M059J (cell line): Measurements from ENCODE around the gene TCF12. TPM values are rescaled to one million over a fixed set of nuclear protein-coding genes. Genes with fewer than 3 reads are reported as not detected.
A peak's percentile ranks its signal among the peaks of the same experiment; 100 is the strongest.
"Not testable (repeated sequence)": the region's sequence is repeated elsewhere in the genome, so short reads cannot be mapped to it uniquely, and the experiment has no call there.

Experiments used
- DNase-seq: peaks from one replicate; pipeline ENCODE4 v3.0.0-alpha.2; 2012; ENCODE audit warnings: low read depth
- total RNA-seq: library from RNA; depleted of rRNA; stranded (reverse); fragments of >200 nt; shearing (Covaris generic); gene quantifications from 2 replicates; pipeline ENCODE4 v1.2.3, GENCODE V29; 2014

The TCF12 gene
- total RNA-seq, 1 experiment from 2014 or later: 51.7 TPM

DNA sequence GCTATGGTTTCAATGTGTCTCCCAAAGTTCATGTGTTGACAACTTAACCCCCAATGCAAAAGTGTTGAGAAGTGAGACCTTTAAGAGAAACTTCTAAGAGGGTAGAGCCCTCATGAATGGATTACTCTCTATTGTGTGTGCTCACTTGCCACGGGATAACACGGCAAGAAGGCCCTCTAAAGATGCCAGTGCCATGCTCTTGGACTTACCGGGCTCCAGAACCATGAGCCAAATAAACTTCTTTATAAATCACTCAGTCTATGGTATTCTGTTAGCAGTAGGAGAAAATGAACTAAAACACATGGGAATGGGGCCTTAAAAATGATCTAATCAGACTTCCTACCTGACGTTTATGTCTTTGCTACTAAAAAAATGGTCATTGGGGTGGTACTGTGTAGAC, 2.6 kb upstream of the TCF12 start:
- DNase-seq: no peak

DNA sequence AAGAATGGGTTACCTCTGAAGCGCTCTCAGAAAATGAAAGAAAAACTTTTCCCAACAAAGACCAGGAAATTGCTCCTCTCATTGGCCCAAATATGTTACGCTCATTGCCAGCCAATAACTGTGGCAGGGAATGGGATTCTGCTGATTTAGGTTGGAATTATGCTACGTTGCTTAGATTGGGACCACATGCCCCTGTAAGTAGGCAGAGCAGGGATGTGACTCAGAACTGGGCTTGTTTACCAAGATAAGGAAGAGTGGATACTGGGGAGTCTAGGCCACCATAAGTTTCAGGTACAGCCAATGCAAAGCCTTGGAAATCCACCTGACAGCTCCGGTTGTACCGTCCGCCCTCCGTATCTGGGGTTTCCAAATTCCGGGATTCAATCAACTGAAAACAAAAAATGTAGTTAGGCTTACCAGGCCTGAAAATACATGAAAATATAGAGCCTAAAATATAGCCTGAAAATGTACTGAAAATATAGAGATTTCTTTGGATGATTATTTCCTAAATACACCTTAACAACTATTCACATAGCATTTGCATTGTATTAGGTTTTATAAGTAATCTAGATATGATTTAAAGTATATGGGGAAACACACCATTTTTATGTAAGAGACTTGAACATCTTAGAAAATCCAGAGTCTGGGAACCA, 1.5 kb upstream of the TCF12 start:
- DNase-seq: no peak

DNA sequence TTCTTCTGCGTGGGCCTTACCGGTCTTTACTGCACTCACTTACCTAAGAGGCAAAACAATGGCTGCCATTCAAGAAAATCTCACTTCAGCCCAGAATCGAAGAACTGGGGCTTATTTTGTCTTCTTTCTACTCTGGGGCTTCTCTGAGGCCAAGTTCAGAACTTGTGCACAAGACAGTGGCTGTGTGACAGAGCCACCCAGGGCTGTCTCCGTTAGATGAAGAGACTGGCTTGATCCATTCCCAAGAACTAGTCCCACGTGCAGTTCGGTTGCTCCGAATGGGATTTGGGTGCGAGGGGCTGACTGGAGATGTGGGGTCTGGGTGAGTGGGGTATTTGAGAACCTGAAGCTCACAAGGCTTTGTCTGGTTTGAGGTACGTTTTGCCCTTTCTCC, 795 bp upstream of the TCF12 start:
- no peak for DNase-seq

DNA sequence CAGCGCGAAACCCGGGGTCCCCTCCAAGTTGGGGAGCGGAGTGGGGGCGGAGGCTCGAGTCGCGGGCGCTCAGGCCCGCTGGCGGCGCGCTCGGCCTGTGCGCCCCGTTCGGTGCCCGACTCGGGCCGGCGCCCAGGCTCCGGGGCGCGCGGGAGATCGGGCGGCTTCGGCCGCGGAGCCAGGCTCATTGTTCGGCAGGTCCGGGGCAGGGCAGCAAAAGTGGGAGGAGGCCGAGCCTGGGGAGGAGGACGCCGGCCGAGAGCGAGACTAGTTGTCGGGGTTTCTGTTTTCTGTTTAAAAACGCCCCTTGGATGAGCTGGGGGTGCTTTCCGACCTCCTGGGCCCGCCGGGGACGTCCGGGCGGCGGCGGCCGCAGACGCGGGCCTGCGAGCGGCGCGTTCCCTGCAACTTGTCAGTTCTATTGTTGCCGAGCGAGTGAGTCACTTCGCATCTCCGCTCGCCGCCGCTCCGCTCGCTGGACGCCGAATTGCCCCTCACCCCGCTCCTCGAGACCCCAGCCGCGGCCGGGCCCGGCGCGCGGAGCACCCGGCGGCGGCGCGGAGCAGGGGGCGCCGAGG, 676 bp downstream of the TCF12 start:
- peak; percentile 67 for DNase-seq

DNA sequence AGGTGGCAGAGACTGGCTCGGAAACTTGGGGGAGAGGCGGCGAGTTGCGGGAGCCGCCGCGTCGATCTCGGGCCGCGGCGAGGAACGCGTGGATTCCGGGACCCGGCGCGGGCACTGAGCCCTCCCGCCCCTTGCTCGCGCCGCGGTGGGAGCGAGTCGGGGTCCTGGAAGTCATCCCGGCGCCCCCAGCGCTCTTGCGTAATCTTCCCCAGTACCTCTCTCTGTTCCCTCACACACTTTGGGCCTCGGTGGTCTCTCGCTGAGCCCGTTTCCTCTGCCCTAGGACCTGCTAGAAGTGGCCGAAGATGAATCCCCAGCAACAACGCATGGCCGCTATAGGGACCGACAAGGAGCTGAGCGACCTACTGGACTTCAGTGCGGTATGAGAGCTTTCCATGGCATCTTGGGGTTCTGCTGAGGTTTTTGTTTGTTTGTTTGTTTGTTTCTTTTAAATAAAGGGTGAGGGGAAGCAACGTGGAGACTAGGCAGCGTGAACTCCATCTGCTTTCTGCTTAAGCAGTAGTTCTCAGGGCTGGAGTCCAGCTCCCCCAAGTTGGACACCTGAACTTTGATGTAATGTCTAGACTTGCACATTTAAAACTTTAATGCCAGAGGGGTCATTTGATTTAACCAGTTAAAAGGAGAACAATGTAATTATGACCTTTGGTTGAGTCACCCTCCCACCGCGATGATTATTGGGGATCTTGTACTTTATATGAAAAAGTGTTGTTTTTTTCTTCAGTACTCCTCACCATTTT, 1.3 kb downstream of the TCF12 start:
- DNase-seq: peak; percentile 54

DNA sequence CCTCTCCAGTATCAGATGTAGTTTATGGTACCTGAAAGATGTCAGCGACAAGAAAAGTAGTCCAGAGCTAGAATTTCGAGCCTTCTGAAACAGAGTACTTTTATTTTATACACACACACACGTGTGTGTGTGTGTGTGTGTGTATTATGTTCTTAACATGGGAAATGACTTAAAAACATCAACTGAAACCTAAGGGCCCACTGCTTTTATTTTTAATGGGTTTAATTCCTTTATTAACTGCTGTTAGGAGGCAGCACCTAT, 1.9 kb downstream of the TCF12 start:
- DNase-seq: no peak

DNA sequence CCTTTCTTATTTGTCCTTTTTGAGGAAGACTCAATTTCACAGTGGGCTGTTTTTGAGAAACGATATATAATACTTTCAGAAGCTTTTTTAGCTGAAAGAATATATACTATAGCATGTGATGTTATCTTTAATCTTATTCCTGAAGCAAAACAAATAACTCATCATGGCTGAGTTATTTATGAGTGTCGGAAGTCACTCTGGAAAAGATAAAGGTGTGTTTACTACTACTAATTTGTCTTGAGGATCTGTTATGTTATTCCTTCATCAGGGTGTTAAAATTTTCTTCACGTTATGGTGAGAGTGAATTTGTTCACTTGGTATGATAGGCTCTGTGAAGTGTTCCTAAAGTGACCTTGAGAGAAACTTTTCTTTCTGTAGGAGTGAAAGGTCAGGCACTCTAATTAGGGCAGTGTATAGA, 4.7 kb downstream of the TCF12 start:
- no peak for DNase-seq

DNA sequence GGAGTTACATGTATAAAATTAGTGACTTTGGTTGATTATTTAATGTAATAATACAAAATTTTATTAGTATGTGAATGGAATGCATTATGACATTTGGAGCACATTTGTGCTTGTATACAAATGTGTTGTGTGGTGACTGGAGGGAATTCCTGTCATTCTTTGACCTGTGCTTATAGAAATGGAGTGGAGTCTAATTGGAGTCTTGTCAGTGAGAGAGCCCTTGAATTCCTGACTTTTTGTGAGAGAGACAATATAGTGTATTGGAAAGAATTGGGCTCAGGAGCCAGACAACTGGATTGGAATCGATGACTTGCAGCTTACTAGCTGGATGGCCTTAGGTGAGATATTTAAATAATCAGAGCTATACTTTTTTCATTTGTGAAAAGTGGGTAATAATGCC, 9.4 kb downstream of the TCF12 start:
- no peak for DNase-seq

DNA sequence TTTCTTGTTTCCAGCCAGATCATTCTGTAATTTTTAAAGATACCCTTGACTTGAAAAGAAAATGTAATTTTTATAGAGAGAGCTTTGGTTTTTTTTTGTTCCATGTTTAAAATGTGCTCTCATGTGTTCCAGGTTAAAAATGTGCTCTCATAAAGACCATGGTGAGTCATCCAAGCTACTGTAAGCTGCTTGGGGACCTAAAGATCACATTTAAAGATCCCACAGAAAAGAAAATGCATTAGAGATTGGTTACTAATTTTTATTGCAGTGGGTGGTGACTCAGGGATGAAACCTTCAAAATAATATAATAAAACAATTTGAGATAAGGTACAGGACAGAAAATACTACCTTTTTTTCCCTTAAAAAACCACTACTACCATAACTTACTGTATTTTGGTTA, 11.0 kb downstream of the TCF12 start:
- DNase-seq: peak; percentile 71

DNA sequence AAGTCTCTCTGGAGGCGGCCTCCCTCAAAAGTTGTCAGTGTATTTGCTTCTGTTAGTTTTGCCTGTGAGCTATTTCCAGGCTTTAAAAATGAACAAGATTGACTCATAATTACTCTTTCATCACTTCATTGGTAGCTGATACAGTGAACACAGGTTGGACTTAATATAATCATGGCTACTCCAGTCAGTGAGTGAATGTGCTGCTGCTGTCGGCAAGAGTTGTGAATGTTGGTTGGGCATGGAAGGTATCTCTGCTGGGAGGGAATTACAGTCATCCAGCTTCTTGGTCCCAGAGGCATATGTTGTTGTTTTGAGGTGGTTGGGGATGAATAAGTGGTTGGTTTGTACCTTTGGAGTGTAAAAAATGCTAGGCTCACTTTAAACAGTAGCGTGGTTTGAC, 11.5 kb downstream of the TCF12 start:
- DNase-seq: peak; percentile 82

DNA sequence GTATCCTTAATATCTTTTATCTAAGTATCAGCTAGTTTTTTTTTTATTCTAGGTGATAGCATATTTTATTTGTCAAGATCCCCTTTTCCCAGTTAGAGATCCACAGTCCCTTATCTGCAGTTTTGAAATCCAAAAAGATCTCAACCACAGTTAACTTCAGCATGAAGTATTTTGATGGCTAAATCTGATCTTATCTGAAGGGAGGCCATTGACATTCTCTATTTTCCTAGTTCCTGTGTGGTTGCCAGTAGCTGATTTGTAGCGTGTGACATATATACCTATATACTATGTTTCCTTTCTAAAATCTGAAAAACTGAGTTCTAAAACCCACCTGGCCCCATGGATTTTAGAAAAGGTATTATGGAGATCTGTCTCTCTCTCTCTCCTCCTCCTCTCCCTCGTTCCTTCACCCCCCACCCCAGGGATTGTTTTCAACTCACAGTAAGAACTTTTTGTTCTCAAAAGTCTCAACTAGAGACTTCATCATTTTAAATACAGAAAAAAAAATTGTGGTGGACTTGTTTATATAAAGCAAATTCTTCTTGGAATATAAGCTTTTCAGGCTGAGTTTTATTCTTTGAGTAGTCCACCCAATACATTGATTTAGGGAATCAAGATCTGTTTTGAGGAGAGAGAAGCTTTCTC, 12.3 kb downstream of the TCF12 start:
- DNase-seq: no peak

DNA sequence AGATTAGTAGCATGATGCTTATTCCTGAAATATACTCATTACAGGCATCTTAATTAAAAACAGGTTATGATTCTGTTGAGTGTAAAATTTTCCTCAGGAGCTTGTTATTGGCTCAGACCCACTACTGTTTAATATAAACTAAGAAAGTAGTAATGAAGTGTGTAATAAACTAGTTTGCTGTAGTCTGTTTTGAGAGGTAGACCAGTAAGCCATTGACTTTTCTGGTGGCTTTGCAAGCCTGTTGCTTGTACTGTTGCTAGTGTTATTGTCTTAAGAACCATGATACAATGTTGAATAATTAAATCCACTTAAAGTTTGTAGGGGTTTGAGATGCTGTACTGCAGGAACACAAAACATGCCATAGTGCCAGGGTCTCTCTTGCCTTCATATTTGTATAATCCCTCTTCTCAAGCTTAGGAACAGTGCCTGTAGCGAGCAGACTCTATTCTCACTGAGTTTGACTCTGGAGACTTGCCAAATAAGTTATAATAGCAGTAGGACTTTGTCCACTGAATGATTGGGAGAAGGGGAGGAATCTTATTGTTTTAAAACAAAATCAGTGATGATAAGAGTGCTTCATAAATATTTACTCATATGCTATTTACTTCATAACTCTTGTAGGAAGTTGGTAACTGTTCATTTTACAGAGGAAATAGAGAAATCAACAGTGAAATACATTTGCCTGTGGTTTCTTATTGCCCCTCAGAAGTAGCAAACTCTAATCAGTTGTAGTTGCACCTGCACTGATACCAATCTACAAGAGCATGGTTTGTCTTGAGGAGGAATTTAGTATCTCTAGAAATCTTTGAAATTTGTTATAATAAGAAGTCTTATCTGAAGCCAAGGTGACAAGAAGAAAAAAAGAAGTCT, 13.4 kb downstream of the TCF12 start:
- DNase-seq: no peak

DNA sequence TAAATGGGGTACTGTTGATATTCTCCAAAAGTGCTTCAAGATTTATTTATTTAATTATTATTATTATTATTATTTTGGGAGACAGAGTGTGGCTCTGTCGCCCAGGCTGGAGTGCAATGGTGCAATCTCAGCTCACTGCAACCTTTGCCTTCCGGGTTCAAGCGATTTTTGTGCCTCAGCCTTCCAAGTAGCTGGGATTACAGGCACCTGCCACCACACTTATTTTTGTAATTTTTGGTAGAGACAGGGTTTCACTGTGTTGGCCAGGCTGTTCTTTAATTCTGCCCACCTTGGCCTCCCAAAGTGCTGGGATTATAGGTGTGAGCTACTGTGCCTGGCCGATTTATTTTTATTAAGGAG, 14.0 kb downstream of the TCF12 start:
- not testable (repeated sequence) for DNase-seq

DNA sequence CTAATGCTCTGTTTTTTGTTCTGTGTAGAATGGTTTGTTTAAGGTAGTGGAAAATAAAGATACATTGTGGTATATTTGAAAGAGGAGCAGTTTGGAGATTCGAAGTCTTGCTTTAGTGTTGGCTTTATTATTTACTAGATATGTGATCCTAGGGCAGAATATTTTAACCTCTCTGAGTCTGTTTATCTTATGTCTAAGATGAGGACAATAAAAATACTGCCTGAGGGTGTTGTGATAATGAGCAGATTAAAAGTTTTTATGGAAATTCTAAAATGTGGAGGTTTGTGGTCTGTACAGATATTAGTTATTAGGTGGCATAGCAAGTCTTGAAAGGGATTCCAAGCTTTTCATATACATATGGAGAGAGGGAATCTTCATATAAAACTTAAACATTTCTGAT, 15.0 kb downstream of the TCF12 start:
- DNase-seq: peak; percentile 59

DNA sequence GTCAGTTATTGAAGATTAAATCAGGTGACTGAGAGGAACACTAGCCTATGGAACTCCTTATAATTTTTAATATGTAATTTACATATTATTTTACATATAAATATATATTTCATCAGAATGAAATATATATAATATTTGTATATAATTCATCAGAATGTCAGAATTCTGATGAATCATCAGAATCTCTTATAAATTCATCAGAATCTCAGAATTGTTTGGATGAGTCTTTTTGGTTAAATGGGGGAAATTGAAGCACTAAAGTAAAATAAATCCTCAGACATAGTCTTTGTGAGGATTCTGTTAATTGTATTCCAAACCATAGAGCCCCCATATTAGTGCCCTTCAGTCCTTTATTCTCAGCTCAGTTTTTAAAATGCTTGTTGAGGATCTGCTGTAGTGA, 15.4 kb downstream of the TCF12 start:
- no peak for DNase-seq

DNA sequence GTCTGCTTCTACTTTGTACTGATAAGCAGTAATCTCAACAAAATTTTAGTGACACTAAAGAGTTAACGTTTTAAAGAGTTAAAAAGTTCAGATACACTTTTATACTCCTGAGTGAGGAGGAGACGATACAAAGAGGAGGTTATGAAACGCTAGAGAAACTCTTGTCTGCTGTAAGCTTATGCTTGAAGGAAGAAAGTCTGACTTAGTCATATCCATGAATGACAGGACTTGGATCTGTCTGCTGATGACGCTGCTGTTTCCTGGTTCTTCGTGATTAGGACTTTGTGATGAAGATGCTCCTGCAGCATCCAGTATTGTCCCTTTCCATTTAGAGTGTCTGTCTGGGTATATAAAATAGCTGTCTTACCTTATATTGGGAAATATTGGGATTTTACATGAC, 15.8 kb downstream of the TCF12 start:
- DNase-seq: no peak

DNA sequence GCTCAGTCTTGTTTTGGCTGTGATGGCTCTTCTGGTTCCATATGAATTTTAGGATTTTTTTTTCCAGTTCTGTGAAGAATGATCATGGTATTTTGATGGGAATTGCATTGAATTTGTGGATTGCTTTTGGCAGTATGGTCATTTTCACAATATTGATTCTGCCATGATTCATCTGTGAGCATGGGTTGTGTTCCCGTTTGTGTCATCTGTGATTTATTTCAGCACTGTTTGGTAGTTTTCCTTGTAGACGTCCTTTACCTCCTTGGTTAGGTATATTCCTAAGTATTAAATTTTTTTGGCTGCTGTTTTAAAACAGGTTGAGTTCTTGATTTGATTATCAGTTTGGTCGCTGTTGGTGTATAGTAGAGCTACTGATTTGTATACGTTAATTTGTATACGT, 18.5 kb downstream of the TCF12 start:
- no peak for DNase-seq

DNA sequence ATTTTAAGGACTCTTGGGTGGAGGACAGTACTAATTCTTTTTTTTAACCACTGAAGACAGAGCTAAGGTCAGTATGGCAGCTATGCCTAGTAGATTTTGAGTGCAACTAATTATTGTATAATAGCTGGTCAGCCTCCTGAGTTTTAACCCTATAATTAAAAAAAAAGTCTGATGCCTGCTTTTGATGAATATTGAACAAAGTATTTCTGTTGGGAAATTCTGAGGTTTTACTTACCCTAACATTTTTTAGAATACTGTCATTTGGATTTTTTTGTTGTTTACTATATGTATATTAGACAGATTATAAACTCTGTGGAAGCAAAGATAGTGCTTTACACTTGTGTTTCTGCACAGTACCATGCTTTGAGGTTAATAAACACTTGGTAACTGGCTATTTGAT, 20.8 kb downstream of the TCF12 start:
- DNase-seq: no peak

DNA sequence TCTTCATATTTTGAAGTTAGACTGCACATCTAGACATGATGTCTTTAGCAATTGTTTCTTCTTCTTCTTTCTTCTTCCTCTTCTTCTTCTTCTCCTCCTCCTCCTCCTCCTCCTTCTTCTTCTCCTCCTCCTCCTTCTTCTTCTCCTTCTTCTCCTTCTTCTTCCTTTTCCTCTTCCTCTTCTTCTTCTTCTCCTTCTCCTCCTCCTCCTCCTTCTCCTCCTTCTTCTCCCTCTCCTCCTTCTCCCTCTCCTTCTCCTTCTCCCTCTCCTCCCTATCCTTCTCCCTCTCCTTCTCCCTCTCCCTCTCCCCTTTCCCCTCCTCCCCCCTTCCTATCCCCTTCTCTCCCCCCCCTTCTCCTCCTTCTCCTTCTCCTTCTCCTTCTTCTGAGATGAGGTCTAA, 21.9 kb downstream of the TCF12 start:
- DNase-seq: no peak

DNA sequence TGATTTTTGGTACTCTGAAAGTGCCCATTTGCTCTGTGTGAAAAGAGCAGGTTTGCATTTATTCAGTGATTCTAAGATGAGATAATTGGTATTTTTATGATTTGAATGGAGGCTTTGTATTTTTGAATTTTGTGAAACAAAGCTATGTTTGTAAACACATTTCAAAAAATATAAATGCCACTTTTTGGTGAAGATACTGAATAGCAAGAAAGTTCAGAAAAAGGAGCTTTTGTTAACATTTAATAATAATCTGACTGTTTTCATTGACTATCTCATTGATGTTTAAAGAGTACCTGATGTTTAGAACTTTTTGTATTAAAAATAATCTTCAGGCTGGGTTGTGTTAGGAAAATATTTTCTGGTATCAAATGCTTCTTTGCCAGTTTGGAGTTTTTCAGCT, 23.7 kb downstream of the TCF12 start:
- DNase-seq: no peak

DNA sequence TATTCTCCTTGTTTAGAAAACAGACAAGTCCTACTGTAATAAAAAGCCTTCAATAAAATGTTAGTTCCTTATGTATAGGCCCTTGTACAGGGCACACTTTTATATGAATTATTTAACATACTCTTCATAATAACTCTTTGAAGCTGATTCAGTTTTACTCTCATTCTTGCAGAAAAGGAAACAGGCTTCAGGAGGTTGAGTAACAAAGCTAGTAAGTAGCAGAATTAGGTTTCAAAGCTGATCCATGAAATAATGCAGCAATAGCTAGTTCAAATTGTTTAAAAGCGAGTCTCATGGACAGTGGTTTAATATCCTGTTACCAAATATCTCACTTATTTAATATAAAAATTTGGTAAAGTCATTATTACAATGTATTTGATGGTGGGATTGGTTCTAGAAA, 25.0 kb downstream of the TCF12 start:
- DNase-seq: no peak

DNA sequence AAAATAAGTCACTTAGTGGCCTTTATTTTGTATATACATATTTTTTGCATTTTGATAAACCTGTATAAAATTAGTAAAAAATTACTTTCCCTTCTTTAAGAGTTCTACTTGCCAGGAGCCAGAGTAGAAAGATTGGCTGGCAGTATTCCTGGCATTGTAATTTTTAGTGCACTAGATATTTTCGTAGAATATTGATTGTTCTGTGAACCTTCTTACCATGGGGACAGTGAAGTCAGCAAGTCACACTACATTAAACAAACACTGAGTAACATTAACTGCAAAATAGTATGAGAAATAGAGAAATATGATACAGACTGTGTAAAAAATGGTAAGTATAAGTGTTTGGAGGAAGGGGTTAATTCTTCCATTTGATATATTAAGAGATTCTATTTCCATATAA, 26.0 kb downstream of the TCF12 start:
- no peak for DNase-seq
